Right lobe of liver (tissue), 4 donors: Measurements from ENCODE around the gene ATP1A2.

ENCODE experiments used
- POLR2A ChIP-seq: fragments of 450-650 bp; IDR thresholded peaks from one replicate; pipeline ENCODE4 v1.6.1; 2017; ENCODE audit warnings: antibody characterized with exemption, mild to moderate bottlenecking
- TF ChIP-seq, protein P1 (sequence below), 4 donors: fragments of 200-600 bp in 3 of 4; fragments of 450-650 bp in 1 of 4; IDR thresholded peaks; one replicate each; pipeline versions ENCODE4 v1.5.1 to v1.8.0; 2016 to 2022; ENCODE audit warnings: antibody characterized with exemption in 4 of 4, mild to moderate bottlenecking in 2 of 4
- donor health status: DM: no; HTN: no; CAD: no.
- donor health status: DM: no; HTN: no; CAD: no.
- donor health status: DM: no; HTN: yes; CAD: no.

DNA sequence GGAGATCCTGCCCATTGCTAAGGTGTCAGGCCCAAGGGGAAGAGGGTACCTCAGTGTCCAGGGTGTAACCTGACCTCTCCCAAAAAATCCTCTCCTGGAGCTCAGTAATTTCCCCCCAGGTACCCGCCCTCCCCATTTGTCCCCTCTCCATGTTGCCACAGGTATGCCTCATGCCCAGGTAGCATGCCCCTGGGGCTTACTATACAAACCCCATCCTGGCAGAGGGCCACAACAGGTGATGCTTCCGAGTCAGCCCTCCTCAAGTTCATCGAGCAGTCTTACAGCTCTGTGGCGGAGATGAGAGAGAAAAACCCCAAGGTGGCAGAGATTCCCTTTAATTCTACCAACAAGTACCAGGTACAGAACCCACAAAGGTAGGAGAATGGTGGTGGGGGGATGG is 51.5 kb downstream of the ATP1A2 start:
- TF ChIP-seq, protein P1, sequence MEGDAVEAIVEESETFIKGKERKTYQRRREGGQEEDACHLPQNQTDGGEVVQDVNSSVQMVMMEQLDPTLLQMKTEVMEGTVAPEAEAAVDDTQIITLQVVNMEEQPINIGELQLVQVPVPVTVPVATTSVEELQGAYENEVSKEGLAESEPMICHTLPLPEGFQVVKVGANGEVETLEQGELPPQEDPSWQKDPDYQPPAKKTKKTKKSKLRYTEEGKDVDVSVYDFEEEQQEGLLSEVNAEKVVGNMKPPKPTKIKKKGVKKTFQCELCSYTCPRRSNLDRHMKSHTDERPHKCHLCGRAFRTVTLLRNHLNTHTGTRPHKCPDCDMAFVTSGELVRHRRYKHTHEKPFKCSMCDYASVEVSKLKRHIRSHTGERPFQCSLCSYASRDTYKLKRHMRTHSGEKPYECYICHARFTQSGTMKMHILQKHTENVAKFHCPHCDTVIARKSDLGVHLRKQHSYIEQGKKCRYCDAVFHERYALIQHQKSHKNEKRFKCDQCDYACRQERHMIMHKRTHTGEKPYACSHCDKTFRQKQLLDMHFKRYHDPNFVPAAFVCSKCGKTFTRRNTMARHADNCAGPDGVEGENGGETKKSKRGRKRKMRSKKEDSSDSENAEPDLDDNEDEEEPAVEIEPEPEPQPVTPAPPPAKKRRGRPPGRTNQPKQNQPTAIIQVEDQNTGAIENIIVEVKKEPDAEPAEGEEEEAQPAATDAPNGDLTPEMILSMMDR (IDR thresholded peaks at IDR 0.05) = no peak
- no peak for TF ChIP-seq POLR2A
